ENCODE data around the gene YIPF5. TPM values are rescaled to one million over a fixed set of nuclear protein-coding genes. Genes with fewer than 3 reads are reported as not detected.
A peak's percentile ranks its signal among the peaks of the same experiment; 100 is the strongest.

YIPF5 gene
- polyA plus RNA-seq, 1 donor from 2014 or later, result 39.0 TPM

- Mint-ChIP-seq H3K36me3 (no peaks in the 10 kb centered on the region), H3K4me1 (peaks cover 5 to 10% (median 8%) of the 10 kb centered on the region in 3 donors), H3K27me3 (peaks cover 1% of the 10 kb centered on the region), H3K9me3 (no peaks in the 10 kb centered on the region), H3K27ac (no peak overlapping the region), H3K4me3 (no peak overlapping the region)
Observed at GRCh38 chr5:144144956-144145751, 25.3 kb downstream of the YIPF5 start.

- Mint-ChIP-seq H3K36me3 (no peaks in the 10 kb centered on the region), H3K4me3 (no peak overlapping the region), H3K27ac (no peak overlapping the region), H3K4me1 (peaks cover 5 to 10% (median 8%) of the 10 kb centered on the region in 3 donors), H3K27me3 (peaks cover 1% of the 10 kb centered on the region), H3K9me3 (no peaks in the 10 kb centered on the region)
Observed at GRCh38 chr5:144143625-144144024, 26.8 kb downstream of the YIPF5 start.

GRCh38 chr5:144142824-144143162, 27.7 kb downstream of the YIPF5 start:
- Mint-ChIP-seq H3K4me1 (peaks cover 5 to 10% (median 8%) of the 10 kb centered on the region in 3 donors), H3K9me3 (no peaks in the 10 kb centered on the region), H3K27ac (no peak overlapping the region)

GRCh38 chr5:144142139-144142823, 28.2 kb downstream of the YIPF5 start:
- Mint-ChIP-seq H3K27ac (no peak overlapping the region), H3K4me3 (no peak overlapping the region), H3K4me1 (peaks cover 5 to 10% (median 8%) of the 10 kb centered on the region in 3 donors), H3K27me3 (no peaks in the 10 kb centered on the region), H3K36me3 (no peaks in the 10 kb centered on the region), H3K9me3 (no peaks in the 10 kb centered on the region)

More at GRCh38 chr5:144142824-144143162, 27.7 kb downstream of the YIPF5 start:
- no peak overlapping the region for H3K4me3 Mint-ChIP-seq
- peaks cover 1% of the 10 kb centered on the region for H3K27me3 Mint-ChIP-seq
- H3K36me3 Mint-ChIP-seq, result no peaks in the 10 kb centered on the region

GRCh38 chr5:144141585-144141984, 28.9 kb downstream of the YIPF5 start:
- Mint-ChIP-seq H3K36me3 (no peaks in the 10 kb centered on the region), H3K4me3 (peak overlapping the region in 1 of 4 donors; percentile 41), H3K27ac (no peak overlapping the region), H3K9me3 (no peaks in the 10 kb centered on the region), H3K27me3 (no peaks in the 10 kb centered on the region), H3K4me1 (peaks cover 5 to 10% (median 8%) of the 10 kb centered on the region in 3 donors)

- H3K4me1 Mint-ChIP-seq, result peaks cover 5 to 10% (median 8%) of the 10 kb centered on the region in 3 donors
- no peak overlapping the region for H3K4me3 Mint-ChIP-seq
- H3K9me3 Mint-ChIP-seq, result no peaks in the 10 kb centered on the region
- peaks cover 1% of the 10 kb centered on the region for H3K27me3 Mint-ChIP-seq
- no peak overlapping the region for H3K27ac Mint-ChIP-seq
- H3K36me3 Mint-ChIP-seq, result no peaks in the 10 kb centered on the region
Observed at GRCh38 chr5:144139586-144139985, 30.9 kb downstream of the YIPF5 start.

GRCh38 chr5:144135113-144135762, 35.2 kb downstream of the YIPF5 start:
- H3K4me1 Mint-ChIP-seq, result no peaks in the 10 kb centered on the region
- H3K9me3 Mint-ChIP-seq, result peaks cover 0 to 3% (median 3%) of the 10 kb centered on the region in 3 donors
- no peak overlapping the region for H3K27ac Mint-ChIP-seq
- H3K36me3 Mint-ChIP-seq, result no peaks in the 10 kb centered on the region
- peak overlapping the region in 1 of 4 donors; percentile 6 for H3K4me3 Mint-ChIP-seq
- H3K27me3 Mint-ChIP-seq, result peaks cover 1% of the 10 kb centered on the region

GRCh38 chr5:144134194-144134826, 36.1 kb downstream of the YIPF5 start:
- H3K4me3 Mint-ChIP-seq, result no peak overlapping the region
- peaks cover 0 to 3% (median 3%) of the 10 kb centered on the region in 3 donors for H3K9me3 Mint-ChIP-seq
- no peaks in the 10 kb centered on the region for H3K36me3 Mint-ChIP-seq
- H3K27ac Mint-ChIP-seq, result no peak overlapping the region
- H3K4me1 Mint-ChIP-seq, result no peaks in the 10 kb centered on the region
- H3K27me3 Mint-ChIP-seq, result peaks cover 1% of the 10 kb centered on the region

- H3K9me3 Mint-ChIP-seq, result peaks cover 0 to 3% (median 3%) of the 10 kb centered on the region in 3 donors
- H3K4me3 Mint-ChIP-seq, result no peak overlapping the region
- no peaks in the 10 kb centered on the region for H3K36me3 Mint-ChIP-seq
- peaks cover 1% of the 10 kb centered on the region for H3K27me3 Mint-ChIP-seq
- no peak overlapping the region for H3K27ac Mint-ChIP-seq
- no peaks in the 10 kb centered on the region for H3K4me1 Mint-ChIP-seq
Observed at GRCh38 chr5:144133050-144133633, 37.3 kb downstream of the YIPF5 start.

GRCh38 chr5:144131261-144131660, 39.2 kb downstream of the YIPF5 start:
- H3K4me1 Mint-ChIP-seq, result no peaks in the 10 kb centered on the region
- peaks cover 1% of the 10 kb centered on the region for H3K27me3 Mint-ChIP-seq
- H3K9me3 Mint-ChIP-seq, result peaks cover 0 to 3% (median 3%) of the 10 kb centered on the region in 3 donors

GRCh38 chr5:144130306-144130705, 40.2 kb downstream of the YIPF5 start:
- Mint-ChIP-seq H3K27me3 (peaks cover 1% of the 10 kb centered on the region), H3K4me3 (peak overlapping the region in 1 of 4 donors; percentile 25), H3K36me3 (no peaks in the 10 kb centered on the region), H3K9me3 (peaks cover 0 to 3% (median 3%) of the 10 kb centered on the region in 3 donors), H3K4me1 (no peaks in the 10 kb centered on the region), H3K27ac (no peak overlapping the region)

More at GRCh38 chr5:144131261-144131660, 39.2 kb downstream of the YIPF5 start:
- H3K36me3 Mint-ChIP-seq, result no peaks in the 10 kb centered on the region
- H3K4me3 Mint-ChIP-seq, result no peak overlapping the region
- H3K27ac Mint-ChIP-seq, result no peak overlapping the region

- Mint-ChIP-seq H3K27ac (no peak overlapping the region), H3K36me3 (no peaks in the 10 kb centered on the region), H3K27me3 (no peaks in the 10 kb centered on the region), H3K4me3 (no peak overlapping the region), H3K9me3 (peaks cover 0 to 3% (median 3%) of the 10 kb centered on the region in 3 donors), H3K4me1 (no peaks in the 10 kb centered on the region)
Observed at GRCh38 chr5:144128844-144129243, 41.6 kb downstream of the YIPF5 start.

GRCh38 chr5:144126707-144127106, 43.8 kb downstream of the YIPF5 start:
- Mint-ChIP-seq H3K27me3 (no peaks in the 10 kb centered on the region), H3K9me3 (peaks cover 0 to 3% (median 3%) of the 10 kb centered on the region in 3 donors), H3K4me3 (no peak overlapping the region), H3K4me1 (no peaks in the 10 kb centered on the region), H3K27ac (no peak overlapping the region), H3K36me3 (no peaks in the 10 kb centered on the region)

GRCh38 chr5:144125163-144125726, 45.2 kb downstream of the YIPF5 start:
- H3K4me1 Mint-ChIP-seq, result no peaks in the 10 kb centered on the region
- H3K4me3 Mint-ChIP-seq, result no peak overlapping the region
- no peak overlapping the region for H3K27ac Mint-ChIP-seq
- H3K36me3 Mint-ChIP-seq, result no peaks in the 10 kb centered on the region
- no peaks in the 10 kb centered on the region for H3K27me3 Mint-ChIP-seq
- H3K9me3 Mint-ChIP-seq, result peaks cover 0 to 3% (median under 1%) of the 10 kb centered on the region in 3 donors

All from IgD-negative memory B cell (primary cell).